ENCODE measurements around the gene GRIK3.
"Not testable (repeated sequence)": the region's sequence is repeated elsewhere in the genome, so short reads cannot be mapped to it uniquely, and the experiment has no call there.

Gene GRIK3

GRCh38 chr1:37034121-37035013, at the start of gene GRIK3:
GRIK3 (minus strand) TSS chr1:37034515; CDS start chr1:37034108, 407 bp downstream.
- no peak for DNase-seq (ENCODE audit: low read depth in 1 of 2, low spot score in 1 of 2)

GRCh38 chr1:37084013-37084412, 49.7 kb upstream of the GRIK3 start:
- DNase-seq (ENCODE audit: low read depth in 1 of 2, low spot score in 1 of 2), result no peak

- DNase-seq (ENCODE audit: low read depth in 1 of 2, low spot score in 1 of 2), result no peak
Measured at GRCh38 chr1:37083603-37084002, 49.3 kb upstream of the GRIK3 start.

- DNase-seq (ENCODE audit: low read depth in 1 of 2, low spot score in 1 of 2), result not testable (repeated sequence)
Measured at GRCh38 chr1:37080296-37080986, 46.1 kb upstream of the GRIK3 start.

- DNase-seq (ENCODE audit: low read depth in 1 of 2, low spot score in 1 of 2), result no peak
Measured at GRCh38 chr1:37078866-37079265, 44.6 kb upstream of the GRIK3 start.

- DNase-seq (ENCODE audit: low read depth in 1 of 2, low spot score in 1 of 2), result no peak
Measured at GRCh38 chr1:37076168-37076567, 41.9 kb upstream of the GRIK3 start.

GRCh38 chr1:37073854-37074379, 39.6 kb upstream of the GRIK3 start:
- DNase-seq (ENCODE audit: low read depth in 1 of 2, low spot score in 1 of 2), result no peak

- DNase-seq (ENCODE audit: low read depth in 1 of 2, low spot score in 1 of 2), result no peak
Measured at GRCh38 chr1:37073152-37073853, 39.0 kb upstream of the GRIK3 start.

- no peak for DNase-seq (ENCODE audit: low read depth in 1 of 2, low spot score in 1 of 2)
Measured at GRCh38 chr1:37071829-37072228, 37.5 kb upstream of the GRIK3 start.

GRCh38 chr1:37070126-37070525, 35.8 kb upstream of the GRIK3 start:
- no peak for DNase-seq (ENCODE audit: low read depth in 1 of 2, low spot score in 1 of 2)

- no peak for DNase-seq (ENCODE audit: low read depth in 1 of 2, low spot score in 1 of 2)
Measured at GRCh38 chr1:37069406-37069805, 35.1 kb upstream of the GRIK3 start.

- no peak for DNase-seq (ENCODE audit: low read depth in 1 of 2, low spot score in 1 of 2)
Measured at GRCh38 chr1:37068897-37069296, 34.6 kb upstream of the GRIK3 start.

GRCh38 chr1:37068260-37068659, 33.9 kb upstream of the GRIK3 start:
- no peak for DNase-seq (ENCODE audit: low read depth in 1 of 2, low spot score in 1 of 2)

- no peak for DNase-seq (ENCODE audit: low read depth in 1 of 2, low spot score in 1 of 2)
Measured at GRCh38 chr1:37064039-37064438, 29.7 kb upstream of the GRIK3 start.

- DNase-seq (ENCODE audit: low read depth in 1 of 2, low spot score in 1 of 2), result no peak
Measured at GRCh38 chr1:37059346-37059745, 25.0 kb upstream of the GRIK3 start.

GRCh38 chr1:37058424-37058988, 24.2 kb upstream of the GRIK3 start:
- DNase-seq (ENCODE audit: low read depth in 1 of 2, low spot score in 1 of 2), result no peak

GRCh38 chr1:37056325-37056724, 22.0 kb upstream of the GRIK3 start:
- DNase-seq (ENCODE audit: low read depth in 1 of 2, low spot score in 1 of 2), result no peak

GRCh38 chr1:37055631-37056030, 21.3 kb upstream of the GRIK3 start:
- no peak for DNase-seq (ENCODE audit: low read depth in 1 of 2, low spot score in 1 of 2)

- DNase-seq (ENCODE audit: low read depth in 1 of 2, low spot score in 1 of 2), result no peak
Measured at GRCh38 chr1:37053173-37053572, 18.9 kb upstream of the GRIK3 start.

- DNase-seq (ENCODE audit: low read depth in 1 of 2, low spot score in 1 of 2), result no peak
Measured at GRCh38 chr1:37052120-37052519, 17.8 kb upstream of the GRIK3 start.

- DNase-seq (ENCODE audit: low read depth in 1 of 2, low spot score in 1 of 2), result no peak
Measured at GRCh38 chr1:37051346-37051745, 17.0 kb upstream of the GRIK3 start.
